PFSK-1 (cell line): ENCODE measurements around the gene KLHL26.

Experiments used
- POLR2AphosphoS5 ChIP-seq: IDR thresholded peaks from 2 replicates; pipeline ENCODE4 v1.6.1; 2012; ENCODE audit warnings: low read depth, mild to moderate bottlenecking, control low read depth, low read length, moderate library complexity
- REST ChIP-seq, 2 experiments: IDR thresholded peaks; 2 replicates each; pipeline versions ENCODE4 v1.6.1 to v1.8.0; 2011 to 2012; ENCODE audit warnings: low read depth in 2 of 2, low read length in 2 of 2, control low read depth in 1 of 2, inconsistent platforms in 1 of 2, mild to moderate bottlenecking in 1 of 2, moderate library complexity in 1 of 2; ENCODE audit not compliant: insufficient read depth in 1 of 2
- SIN3A ChIP-seq: IDR thresholded peaks from 2 replicates; pipeline ENCODE4 v1.6.1; 2012; ENCODE audit warnings: mild to moderate bottlenecking, low read length, moderate library complexity, borderline replicate concordance; ENCODE audit not compliant: insufficient read depth
- TAF1 ChIP-seq: IDR thresholded peaks from 2 replicates; pipeline ENCODE4 v1.6.1; 2012; ENCODE audit warnings: low read length, control low read depth, borderline replicate concordance; ENCODE audit not compliant: insufficient read depth

- TF ChIP-seq POLR2AphosphoS5 (no peak), SIN3A (no peak), REST (IDR thresholded peaks at IDR 0.05; ENCODE audit: insufficient read depth in 1 of 2, low read depth in 2 of 2, low read length in 2 of 2) (no peak), TAF1 (no peak)
Measured at GRCh38 chr19:18603255-18603957, 33.4 kb upstream of the KLHL26 start.
